GM23338 (cell line): Measurements from ENCODE around the gene COL2A1. TPM values are rescaled to one million over a fixed set of nuclear protein-coding genes. Genes with fewer than 3 reads are reported as not detected.

Experiments
- ATAC-seq: fragments of 200-7000 bp; cut with Tn5 transposase; 3 replicates; pipeline ENCODE4 v1.9.1; 2020
- DNase-seq: peaks from one replicate; pipeline ENCODE4 v3.0.0-alpha.2; 2015; ENCODE audit warnings: low spot score
- H2AFZ ChIP-seq: fragments of 200-600 bp; sonication (generic); 2 replicates; pipeline ENCODE4 v1.8.0; 2016; ENCODE audit warnings: antibody characterized with exemption, mild to moderate bottlenecking, moderate library complexity
- H3F3A ChIP-seq: fragments of 200-600 bp; sonication (generic); replicated peaks from 2 replicates; pipeline ENCODE4 v1.8.0; 2017; ENCODE audit warnings: antibody characterized with exemption, mixed run types, low read depth
- H3K27ac ChIP-seq: fragments of 200-600 bp; sonication (generic); 2 replicates; pipeline ENCODE4 v1.6.1; 2016; ENCODE audit warnings: low read depth
- H3K27me3 ChIP-seq: fragments of 200-600 bp; sonication (generic); 2 replicates; pipeline ENCODE4 v1.8.0; 2016; ENCODE audit warnings: mild to moderate bottlenecking, mixed run types, moderate library complexity; ENCODE audit not compliant: insufficient read depth
- H3K36me3 ChIP-seq: fragments of 200-600 bp; sonication (generic); 2 replicates; pipeline ENCODE4 v1.8.0; 2016; ENCODE audit warnings: mild to moderate bottlenecking; ENCODE audit not compliant: insufficient read depth
- H3K4me1 ChIP-seq: fragments of 200-600 bp; sonication (generic); 2 replicates; pipeline ENCODE4 v1.8.0; 2016; ENCODE audit warnings: mild to moderate bottlenecking, moderate library complexity; ENCODE audit not compliant: insufficient read depth
- H3K4me2 ChIP-seq: fragments of 200-600 bp; sonication (generic); 2 replicates; pipeline ENCODE4 v1.7.1; 2017; ENCODE audit warnings: mixed run types
- H3K4me3 ChIP-seq: fragments of 200-600 bp; sonication (generic); 2 replicates; pipeline ENCODE4 v1.6.1; 2016; ENCODE audit warnings: mixed run types
- H3K79me2 ChIP-seq: fragments of 200-600 bp; sonication (generic); replicated peaks from 2 replicates; pipeline ENCODE4 v1.8.0; 2017; ENCODE audit warnings: mild to moderate bottlenecking; ENCODE audit not compliant: insufficient read depth
- H3K9me2 ChIP-seq: fragments of 200-600 bp; sonication (generic); 2 replicates; pipeline ENCODE4 v1.8.0; 2017; ENCODE audit not compliant: insufficient read depth
- H4K20me1 ChIP-seq: fragments of 200-600 bp; sonication (generic); replicated peaks from 2 replicates; pipeline ENCODE4 v1.8.0; 2017; ENCODE audit warnings: mild to moderate bottlenecking; ENCODE audit not compliant: insufficient read depth
- H3K27ac Mint-ChIP-seq: 2 replicates; pipeline ENCODE4 v1.8.0; 2020; ENCODE audit warnings: inconsistent platforms, mild to moderate bottlenecking, moderate library complexity, mixed read lengths
- H3K27me3 Mint-ChIP-seq: 3 replicates; pipeline ENCODE4 v1.8.0; 2022; ENCODE audit warnings: low read depth, mild to moderate bottlenecking, moderate library complexity, mixed read lengths, inconsistent platforms; ENCODE audit not compliant: insufficient read depth, poor library complexity
- H3K36me3 Mint-ChIP-seq: 3 replicates; pipeline ENCODE4 v1.8.0; 2021; ENCODE audit warnings: low read depth, mild to moderate bottlenecking, inconsistent platforms, moderate library complexity, mixed read lengths
- H3K4me1 Mint-ChIP-seq: 3 replicates; pipeline ENCODE4 v1.8.0; 2020; ENCODE audit warnings: mild to moderate bottlenecking, inconsistent platforms, mixed read lengths
- H3K4me3 Mint-ChIP-seq: 3 replicates; pipeline ENCODE4 v1.8.0; 2021; ENCODE audit warnings: moderate library complexity, mild to moderate bottlenecking, inconsistent platforms, mixed read lengths
- H3K9me3 Mint-ChIP-seq: 3 replicates; pipeline ENCODE4 v1.8.0; 2020; ENCODE audit warnings: moderate library complexity, mild to moderate bottlenecking, inconsistent platforms, mixed read lengths
- CREB1 ChIP-seq: fragments of 250-450 bp; sonication (Bioruptor Pico); IDR thresholded peaks from 2 replicates; pipeline ENCODE4 v1.5.0; 2020; ENCODE audit warnings: low read depth, mild to moderate bottlenecking, moderate library complexity
- CTCF ChIP-seq, 2 experiments: fragments of 200-600 bp in 1 of 2; sonication (generic) in 1 of 2; conservative IDR thresholded peaks; 2 replicates each; pipeline versions ENCODE4 v1.5.1 to v1.6.1; 2016 to 2017; ENCODE audit warnings: antibody characterized with exemption in 2 of 2, low read depth in 2 of 2, mild to moderate bottlenecking in 2 of 2, moderate library complexity in 1 of 2
- ETS1 ChIP-seq: IDR thresholded peaks from 2 replicates; pipeline ENCODE4 v1.6.1; 2016; ENCODE audit warnings: antibody characterized with exemption
- EZH2 ChIP-seq: fragments of 200-600 bp; sonication (generic); IDR thresholded peaks from one replicate; pipeline ENCODE4 v1.8.0; 2017; ENCODE audit warnings: antibody characterized with exemption, mild to moderate bottlenecking, low read depth; ENCODE audit not compliant: unreplicated experiment
- EZH2phosphoT487 ChIP-seq: fragments of 200-600 bp; sonication (generic); IDR thresholded peaks from one replicate; pipeline ENCODE4 v1.8.1; 2018; ENCODE audit warnings: antibody characterized with exemption; ENCODE audit not compliant: unreplicated experiment
- JUNB ChIP-seq: IDR thresholded peaks from one replicate; pipeline ENCODE4 v1.6.1; 2016; ENCODE audit warnings: antibody characterized with exemption; ENCODE audit not compliant: unreplicated experiment
- NANOG ChIP-seq: IDR thresholded peaks from 2 replicates; pipeline ENCODE4 v1.6.1; 2016; ENCODE audit warnings: antibody characterized with exemption, borderline replicate concordance
- POLR2AphosphoS5 ChIP-seq: IDR thresholded peaks from 2 replicates; pipeline ENCODE4 v1.6.1; 2016; ENCODE audit warnings: antibody characterized with exemption, low read depth
- REST ChIP-seq: IDR thresholded peaks from one replicate; pipeline ENCODE4 v1.6.1; 2018; ENCODE audit warnings: antibody characterized with exemption; ENCODE audit not compliant: unreplicated experiment
- STAT1 ChIP-seq: IDR thresholded peaks from one replicate; pipeline ENCODE4 v1.6.1; 2016; ENCODE audit warnings: antibody characterized with exemption; ENCODE audit not compliant: unreplicated experiment
- ZNF114 ChIP-seq: fragments of 250-450 bp; sonication (Bioruptor Pico); IDR thresholded peaks from 2 replicates; pipeline ENCODE4 v1.5.0; 2020; ENCODE audit warnings: mild to moderate bottlenecking, moderate library complexity
- ZNF331 ChIP-seq: fragments of 250-450 bp; sonication (Bioruptor Pico); IDR thresholded peaks from 2 replicates; pipeline ENCODE4 v1.5.0; 2020; ENCODE audit warnings: low read depth, mild to moderate bottlenecking, moderate library complexity
- ZNF462 ChIP-seq: fragments of 250-450 bp; sonication (Bioruptor Pico); IDR thresholded peaks from 2 replicates; pipeline ENCODE4 v1.5.0; 2020; ENCODE audit warnings: mild to moderate bottlenecking, moderate library complexity
- polyA plus RNA-seq: library from polyadenylated mRNA; unstranded; fragments of >200 nt; fragmentation: Nextera tagmentation; extraction: Ambion mirVana; gene quantifications from 2 replicates; pipeline ENCODE4 v1.2.1, GENCODE V29; 2016
- total RNA-seq: library from RNA; depleted of rRNA; stranded (reverse); fragments of >200 nt; shearing (Covaris generic); gene quantifications from 2 replicates; pipeline ENCODE4 v1.2.3, GENCODE V29; 2014

COL2A1 gene
- total and polyA plus RNA-seq, 2 experiments from 2014 or later: 7.0 to 24.6 TPM

- no peaks in the 10 kb centered on the region for H3K36me3 Mint-ChIP-seq
- no peak for ATAC-seq
- H3K27me3 Mint-ChIP-seq: peaks cover 100% of the 10 kb centered on the region
These were observed 7.8 kb upstream of the COL2A1 start for GRCh38 chr12:48012070-48012469.

More at GRCh38 chr12:48012070-48012469, 7.8 kb upstream of the COL2A1 start:
- Histone ChIP-seq H3K4me2 (no peak overlapping the region), H3K27me3 (peaks cover 100% of the 10 kb centered on the region), H3K9me2 (no peaks in the 10 kb centered on the region), H3K36me3 (no peaks in the 10 kb centered on the region; the same call in 1 of the 2 replicates), H3K4me3 (no peak overlapping the region), H3K79me2 (no peaks in the 10 kb centered on the region), H3K4me1 (no peaks in the 10 kb centered on the region), H2AFZ (no peak overlapping the region), H4K20me1 (peaks cover 13% of the 10 kb centered on the region), H3F3A (no peaks in the 10 kb centered on the region), H3K27ac (no peak overlapping the region)
- Mint-ChIP-seq H3K4me1 (no peaks in the 10 kb centered on the region), H3K27ac (no peak overlapping the region), H3K9me3 (no peaks in the 10 kb centered on the region; the same call in 2 of the 3 replicates), H3K4me3 (no peak overlapping the region)
- no peak for TF ChIP-seq ZNF462 (CRISPR knock-in tag)
- TF ChIP-seq CREB1 (CRISPR knock-in tag): no peak
- TF ChIP-seq EZH2phosphoT487: no peak
- TF ChIP-seq REST: no peak
- TF ChIP-seq JUNB: no peak
- TF ChIP-seq EZH2: no peak
- TF ChIP-seq STAT1: no peak
- TF ChIP-seq ETS1: no peak
- no peak for TF ChIP-seq POLR2AphosphoS5
- TF ChIP-seq CTCF (conservative IDR thresholded peaks at IDR 0.05; ENCODE audit: low read depth in 2 of 2): no peak
- TF ChIP-seq ZNF331 (CRISPR knock-in tag): no peak
- no peak for TF ChIP-seq NANOG
- TF ChIP-seq ZNF114 (CRISPR knock-in tag): no peak
- DNase-seq: no peak
